GM19452 (cell line): ENCODE measurements around the gene YWHAQ.

Experiments
- ATAC-seq: cut with Tn5 transposase; IDR thresholded peaks from one replicate; pipeline ENCODE4 v1.9.1; 2021; ENCODE audit not compliant: unreplicated experiment

The YWHAQ gene

DNA sequence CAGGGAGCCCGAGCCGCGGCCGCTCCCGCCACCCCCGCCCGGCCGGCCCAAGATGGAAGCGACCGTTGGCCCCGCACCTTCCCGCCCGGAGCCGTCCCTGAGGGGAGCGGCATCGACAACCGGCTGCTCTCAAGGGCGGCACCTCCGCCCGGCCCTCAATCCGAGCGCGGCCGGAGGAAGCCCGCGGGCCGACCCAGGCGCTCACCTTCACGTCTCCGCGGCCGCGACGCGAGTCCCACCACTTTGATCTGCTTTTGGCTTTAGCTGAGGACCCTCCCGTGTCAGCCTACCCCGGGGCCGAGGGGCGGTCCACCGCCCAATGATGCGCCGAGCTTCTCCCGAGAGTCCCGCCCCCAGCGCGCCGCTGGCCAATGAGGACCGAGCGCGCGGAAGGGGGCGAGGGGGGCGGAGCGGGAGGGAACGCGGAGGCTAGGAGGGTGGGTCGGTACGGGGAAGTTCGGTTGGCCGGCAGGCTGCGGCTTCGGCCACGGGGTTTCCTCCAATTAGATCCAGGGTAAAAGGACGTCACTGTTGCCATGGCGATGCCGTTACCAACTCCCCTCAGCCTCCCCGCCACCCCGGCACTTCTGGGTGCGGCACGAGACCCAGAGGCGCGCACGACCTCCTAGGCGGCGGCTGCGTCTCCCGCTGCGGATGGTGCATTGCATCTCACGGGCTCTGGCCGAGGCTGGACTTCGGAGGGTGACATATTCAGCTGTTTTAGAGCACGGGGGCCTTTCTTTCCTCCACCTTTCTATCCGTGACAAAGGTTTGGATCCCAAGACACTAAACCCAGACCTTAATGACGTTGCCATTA, at the start of gene YWHAQ:
Gene YWHAQ (minus strand): TSS at position 262 of the 817 bp plus-strand sequence. CDS start 545 bp downstream, outside the sequence.
- ATAC-seq, result peak; percentile 92

DNA sequence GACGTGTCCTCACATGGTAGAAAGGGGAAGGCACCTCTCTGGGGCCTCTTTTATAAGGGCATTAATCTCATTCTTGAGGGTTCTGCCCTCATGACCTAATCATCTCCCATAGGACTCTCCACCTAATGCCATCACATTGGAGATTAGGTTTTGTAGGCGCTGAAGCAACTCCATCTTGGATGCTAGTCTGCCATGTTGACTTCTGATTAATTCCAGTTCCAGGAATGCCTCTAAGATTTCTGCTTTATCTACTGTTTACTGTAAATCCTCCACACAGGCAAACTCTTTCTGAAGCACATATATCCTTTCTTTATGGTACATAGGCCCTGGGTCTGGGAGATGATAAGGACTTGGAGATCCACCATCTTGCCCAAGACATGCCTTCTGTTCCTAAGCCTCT, 49.3 kb upstream of the YWHAQ start:
- ATAC-seq, result no peak

DNA sequence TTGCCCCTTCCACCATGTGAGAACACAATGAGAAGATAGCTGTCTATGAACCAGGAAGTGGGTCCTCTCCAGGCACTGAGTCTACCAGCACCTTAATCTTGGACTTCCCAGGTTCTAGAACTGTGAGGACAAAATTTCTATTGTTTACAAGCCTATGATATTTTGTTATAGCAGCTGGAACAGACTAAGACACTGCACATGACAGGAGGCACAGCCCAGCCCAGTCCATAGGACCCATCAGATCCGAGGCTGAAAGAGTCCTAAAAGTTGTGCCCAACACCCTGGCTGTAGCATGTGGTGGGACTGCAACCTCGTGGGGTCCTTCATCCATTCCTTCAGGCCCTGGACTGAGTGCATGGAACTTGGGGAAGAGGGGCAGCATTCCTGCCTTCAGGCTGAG, 48.4 kb upstream of the YWHAQ start:
- ATAC-seq, result no peak

DNA sequence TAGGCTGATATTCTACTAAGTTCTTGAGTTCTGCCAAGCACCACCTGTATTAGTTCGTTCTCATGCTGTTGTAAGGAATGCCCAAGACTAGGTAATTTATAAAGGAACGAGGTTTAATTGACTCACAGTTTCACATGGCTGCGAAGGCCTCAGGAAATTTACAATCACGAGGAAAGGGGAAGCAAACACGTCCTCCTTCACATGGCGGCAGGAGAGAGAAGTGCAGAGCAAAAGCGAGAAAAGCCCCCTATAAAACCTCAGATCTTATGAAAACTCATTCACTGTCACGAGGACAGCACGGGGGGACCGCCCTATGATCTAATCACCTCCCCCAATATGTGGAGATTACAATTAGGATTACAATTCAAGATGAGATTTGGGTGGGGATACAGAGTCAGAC, 47.7 kb upstream of the YWHAQ start:
- no peak for ATAC-seq

DNA sequence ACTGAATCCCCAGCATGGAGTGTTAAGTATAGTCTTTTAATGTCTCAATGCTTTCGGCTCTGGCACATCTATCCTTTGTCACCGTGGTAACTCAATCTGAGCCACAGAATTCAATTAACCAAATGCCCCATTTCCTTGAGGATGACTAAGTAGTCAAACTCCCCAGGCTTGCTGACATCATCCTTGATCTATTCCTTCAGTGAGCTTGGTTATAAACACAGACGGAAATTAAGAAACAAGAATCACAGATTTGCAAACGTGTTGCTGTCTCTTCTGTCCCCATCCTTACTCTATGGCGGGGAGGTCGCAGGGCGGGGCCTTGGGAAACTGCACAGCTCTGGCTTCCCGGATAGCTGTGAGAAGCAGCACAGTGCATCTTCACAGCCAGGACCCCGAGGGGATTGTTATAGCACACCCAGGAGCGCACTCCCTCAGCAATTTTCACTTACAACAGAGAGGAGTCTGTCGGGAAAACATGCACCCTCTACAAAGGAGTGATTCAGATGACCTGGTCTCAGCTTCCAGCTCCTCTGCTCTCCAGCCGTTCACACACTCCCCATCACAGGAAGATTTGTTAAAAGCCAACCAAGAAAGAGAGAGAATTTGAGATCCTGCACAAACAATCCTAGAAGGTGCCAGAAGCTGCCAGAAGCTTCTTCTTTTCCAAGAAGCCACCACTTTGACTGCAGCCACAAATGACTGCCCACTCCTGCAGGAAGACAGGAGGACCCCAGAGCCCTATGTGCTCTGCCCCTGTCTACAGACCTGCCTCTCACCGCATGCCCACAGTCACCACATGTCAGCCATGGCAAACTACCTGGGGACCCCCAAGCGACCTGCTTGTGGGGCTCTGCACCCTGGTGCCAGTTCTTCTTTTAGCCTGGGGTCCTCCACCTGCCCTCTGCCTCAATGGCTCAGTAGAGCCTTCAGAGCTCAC, 44.9 kb upstream of the YWHAQ start:
- no peak for ATAC-seq

DNA sequence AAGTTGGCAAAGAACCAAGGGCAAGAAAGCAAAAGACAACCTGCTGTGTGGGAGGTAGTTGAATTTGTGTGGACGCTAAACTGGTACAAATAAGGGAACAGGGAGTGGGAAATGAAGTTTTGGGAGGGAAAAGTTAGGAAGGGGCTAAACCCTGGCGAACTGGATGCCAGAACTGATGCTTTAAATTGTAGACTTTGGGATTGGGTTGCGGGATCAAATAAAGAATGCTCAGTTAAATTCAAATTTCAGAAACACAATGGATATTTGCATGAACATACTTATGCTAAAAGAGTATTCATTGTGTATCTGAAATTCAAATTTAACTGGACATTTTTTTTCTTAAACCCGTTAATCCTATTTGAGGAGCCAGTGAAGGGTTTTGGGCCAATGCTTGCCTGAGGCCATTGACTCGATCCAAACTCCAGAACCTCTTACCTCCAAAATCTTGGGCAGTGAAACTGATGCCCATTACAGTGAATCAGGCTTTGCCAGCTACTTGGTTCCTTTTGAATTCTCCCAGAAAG, 44.2 kb upstream of the YWHAQ start:
- ATAC-seq, result no peak

DNA sequence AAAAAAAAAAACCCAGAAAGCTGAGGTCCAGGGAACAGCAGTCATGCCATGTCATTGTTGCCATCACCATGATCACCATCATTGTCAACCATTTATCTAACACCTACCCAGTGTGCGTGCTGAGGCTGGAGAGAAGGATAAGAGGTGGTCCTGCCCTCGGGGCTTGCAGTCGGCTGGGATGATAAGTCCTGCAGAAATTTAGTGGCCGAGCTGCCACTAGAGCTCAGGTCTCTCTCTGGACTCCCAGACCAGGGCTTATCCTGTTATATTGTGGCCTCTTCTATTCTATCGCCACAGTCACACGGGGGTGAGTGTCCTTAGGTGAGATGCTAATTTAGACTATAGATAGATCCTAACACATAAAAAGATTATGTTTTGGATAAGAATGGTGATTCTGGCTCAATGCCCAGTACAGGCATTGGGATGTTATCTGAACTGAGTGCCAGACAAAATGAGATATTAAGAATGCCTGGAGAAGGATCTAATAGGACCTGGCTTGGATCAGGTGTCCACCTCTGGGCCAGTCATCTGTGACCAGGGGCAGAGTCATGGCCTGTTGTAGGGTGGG, 43.2 kb upstream of the YWHAQ start:
- no peak for ATAC-seq

DNA sequence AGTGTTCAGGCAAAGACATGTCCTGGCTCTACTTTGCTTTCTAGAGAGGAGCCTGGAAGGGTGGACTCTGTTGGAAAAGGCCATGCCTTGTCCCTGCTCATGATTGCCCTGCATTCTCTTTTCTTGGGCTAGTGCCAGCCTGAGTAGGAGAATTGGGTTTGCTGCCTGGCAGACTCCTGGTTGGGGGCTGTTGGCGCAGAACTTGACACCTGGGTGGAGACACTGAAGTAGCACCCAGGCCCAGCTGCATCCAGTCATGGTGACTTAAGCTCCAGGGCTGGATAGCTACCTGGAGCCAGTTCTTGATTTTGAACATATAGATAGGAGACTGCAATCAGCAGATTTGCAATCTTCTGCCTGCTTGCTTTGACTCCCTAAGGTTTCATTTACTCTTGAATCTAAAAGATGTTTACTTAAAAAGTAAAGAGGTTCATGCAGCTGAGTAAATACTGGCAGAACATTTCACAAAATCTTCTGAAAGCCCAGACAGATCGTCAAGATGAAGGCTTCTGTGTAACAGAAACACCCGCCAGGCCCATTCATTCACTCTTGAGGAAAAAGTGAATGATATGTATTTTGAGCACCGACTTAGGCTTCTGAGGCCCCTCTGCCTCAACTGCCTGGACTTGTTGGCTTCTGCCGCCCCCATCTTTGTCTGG, 38.0 kb upstream of the YWHAQ start:
- ATAC-seq, result no peak

DNA sequence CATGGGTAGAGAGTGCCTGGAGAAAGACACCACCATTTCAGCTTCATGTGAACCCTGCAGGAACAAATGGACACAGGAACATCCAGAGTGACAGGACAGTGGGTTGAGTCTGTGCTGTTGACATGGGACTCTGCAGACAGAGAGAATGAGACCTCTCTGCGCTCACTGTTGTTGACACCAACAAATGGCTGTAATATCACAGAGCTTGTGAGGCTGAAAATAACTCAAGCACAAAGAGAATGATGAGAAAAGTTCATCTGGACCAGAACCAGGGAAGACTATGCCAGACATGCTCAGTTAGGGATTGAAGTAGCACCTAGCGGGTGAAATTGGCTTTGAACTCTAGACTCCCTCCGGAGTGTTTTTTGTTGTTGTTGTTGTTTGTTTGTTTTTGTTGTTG, 37.0 kb upstream of the YWHAQ start:
- no peak for ATAC-seq

DNA sequence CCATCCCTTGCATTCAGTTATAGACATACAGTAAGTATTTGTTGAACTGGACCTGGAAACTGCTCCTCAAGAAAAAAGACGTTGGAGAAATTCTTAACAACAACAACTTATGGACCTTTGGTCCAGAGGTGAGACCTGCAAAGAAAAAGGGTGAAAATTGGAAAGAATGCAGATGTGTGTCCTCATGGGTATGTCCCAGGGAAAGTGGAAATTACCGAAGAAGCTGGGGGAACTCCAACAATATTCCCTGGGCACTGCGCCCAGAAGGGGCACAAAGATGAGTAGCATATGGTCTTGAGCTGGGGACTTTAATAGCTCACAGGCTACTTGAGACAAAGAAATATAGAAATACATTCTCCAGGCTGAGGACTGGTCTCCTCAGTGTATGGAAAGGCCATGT, 35.5 kb upstream of the YWHAQ start:
- ATAC-seq, result no peak

DNA sequence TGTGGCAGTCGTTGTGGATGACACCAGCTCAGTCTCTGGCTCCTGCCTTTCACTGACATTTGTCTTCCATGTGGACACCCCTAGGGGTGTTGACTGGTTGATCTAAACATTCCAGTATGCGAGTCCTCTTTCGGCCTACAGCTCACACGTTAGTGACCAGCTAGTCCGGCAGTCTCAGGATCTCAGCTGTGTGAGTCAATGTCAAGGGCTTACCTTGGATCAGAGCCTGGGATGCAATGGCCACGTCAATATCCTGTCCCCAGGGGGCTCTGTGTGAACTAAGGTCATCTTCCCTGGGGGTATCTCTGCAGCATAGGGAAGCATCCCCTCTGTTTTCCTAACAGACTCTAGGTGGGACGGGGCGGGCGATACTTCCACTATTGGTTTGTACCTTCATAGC, 35.1 kb upstream of the YWHAQ start:
- no peak for ATAC-seq

DNA sequence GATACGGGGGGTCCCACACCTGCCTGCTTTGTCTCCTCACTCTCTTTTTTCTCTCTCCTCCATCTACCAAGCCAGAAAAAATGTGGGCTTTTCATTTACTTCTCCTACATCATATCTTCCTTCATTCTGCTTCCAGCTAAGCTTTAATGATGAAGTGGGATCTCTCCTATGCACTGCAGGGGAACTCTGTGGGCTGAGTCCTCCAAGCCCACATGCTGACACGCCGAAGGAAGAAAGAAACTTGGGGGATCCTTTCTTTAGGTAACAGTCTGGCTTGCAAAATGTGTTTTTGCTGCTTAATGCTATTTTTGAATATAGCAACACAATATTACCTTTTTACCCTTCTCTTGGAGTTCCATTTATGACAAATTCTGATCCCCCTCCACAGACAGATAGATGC, 33.6 kb upstream of the YWHAQ start:
- ATAC-seq, result no peak

DNA sequence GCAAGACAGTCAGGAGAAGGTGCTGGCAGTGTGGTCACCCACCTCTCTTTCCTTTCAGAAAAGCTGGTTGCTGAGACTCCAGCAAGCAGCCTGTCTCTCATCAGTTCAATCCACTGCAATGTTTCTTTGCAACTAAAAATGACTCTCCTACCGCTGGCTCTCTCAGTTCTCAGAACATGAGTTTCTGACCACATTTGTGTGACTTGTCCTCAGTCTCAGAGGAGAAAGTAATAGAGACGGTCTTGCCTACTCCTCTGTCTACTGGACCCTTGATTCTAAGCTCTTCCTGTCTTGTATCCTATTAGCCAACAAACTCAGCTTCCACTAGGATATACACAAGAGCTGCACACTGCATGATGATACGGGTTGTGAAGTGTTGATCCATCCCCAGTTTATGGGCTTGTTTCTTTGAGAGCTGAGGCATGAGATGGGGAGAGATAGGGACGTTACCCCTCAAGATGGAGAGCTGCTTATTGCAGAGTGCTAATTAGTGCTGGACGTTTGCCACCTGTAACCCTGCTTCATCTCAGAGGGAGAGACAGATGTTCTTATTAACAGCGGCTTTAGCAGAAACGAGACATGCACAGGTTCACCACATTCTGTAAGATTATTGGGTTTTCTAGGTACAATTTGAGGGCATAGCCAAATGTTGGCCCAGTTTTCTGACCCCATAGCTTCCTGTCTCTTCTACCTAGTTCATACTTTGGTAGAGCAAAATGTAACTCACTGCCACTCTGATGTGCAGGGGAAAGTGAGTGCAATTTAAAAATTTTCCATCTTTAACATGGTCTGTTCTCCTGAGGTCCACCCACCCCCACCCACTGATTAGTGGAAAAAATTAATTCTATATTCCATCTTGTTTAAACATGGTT, 32.4 kb upstream of the YWHAQ start:
- peak; percentile 84 for ATAC-seq

DNA sequence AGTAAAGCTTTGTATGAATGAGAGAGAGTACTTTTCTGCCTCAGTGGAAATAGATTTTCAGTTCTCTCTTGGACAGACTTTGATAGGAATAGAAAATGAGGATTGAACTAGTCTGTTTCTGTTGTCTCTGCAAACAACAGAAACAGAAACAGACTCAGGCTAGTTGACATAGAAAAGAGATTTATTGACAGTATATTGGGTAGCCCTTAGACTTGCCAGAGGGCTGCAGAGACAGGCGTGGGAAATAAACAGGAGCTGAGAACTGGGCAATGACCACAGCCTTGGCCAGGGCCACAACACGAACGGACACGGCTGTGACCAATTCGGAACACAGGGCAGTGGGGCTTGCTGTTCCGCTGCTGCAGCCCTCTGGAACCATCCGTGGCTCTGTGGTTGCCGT, 30.5 kb upstream of the YWHAQ start:
- ATAC-seq, result no peak

DNA sequence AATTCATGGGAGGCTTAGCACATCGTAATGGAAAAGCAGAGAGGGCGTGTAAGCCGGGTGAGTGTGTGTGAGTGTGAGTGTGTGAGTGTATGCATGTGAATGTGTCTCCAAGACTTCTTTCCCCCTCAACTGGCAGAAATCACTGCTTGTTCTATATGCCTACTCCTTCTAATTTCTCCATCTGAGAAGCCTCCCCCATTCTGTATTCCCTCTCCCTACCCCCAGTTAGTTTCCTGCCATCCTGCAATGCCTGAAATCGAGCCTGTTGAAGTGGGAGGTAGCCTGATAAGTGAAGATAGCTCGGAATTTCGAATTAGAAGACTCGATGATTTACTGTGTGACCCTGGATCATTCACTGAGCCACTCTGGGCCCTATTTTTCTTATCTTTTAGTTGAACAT, 30.0 kb upstream of the YWHAQ start:
- ATAC-seq, result no peak

DNA sequence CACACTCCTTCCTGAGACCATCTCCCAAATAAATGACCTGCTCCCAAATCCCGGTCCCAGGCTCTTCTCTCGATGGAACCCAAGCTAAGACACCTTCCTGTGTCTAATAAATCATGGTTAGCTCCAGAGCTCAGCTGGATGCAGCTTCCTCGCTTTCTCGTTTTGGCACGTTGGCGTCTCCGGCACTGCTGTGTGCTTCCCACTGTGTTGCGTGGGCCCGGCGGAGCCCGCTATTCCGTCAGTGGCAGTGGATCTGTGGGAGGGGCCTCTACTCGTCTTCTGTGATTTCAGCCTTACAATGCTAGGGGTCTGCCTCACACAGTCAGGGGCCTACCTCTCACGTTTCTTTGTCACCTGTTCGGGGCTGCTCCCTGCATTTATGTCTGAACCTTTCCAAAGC, 29.4 kb upstream of the YWHAQ start:
- ATAC-seq, result no peak

DNA sequence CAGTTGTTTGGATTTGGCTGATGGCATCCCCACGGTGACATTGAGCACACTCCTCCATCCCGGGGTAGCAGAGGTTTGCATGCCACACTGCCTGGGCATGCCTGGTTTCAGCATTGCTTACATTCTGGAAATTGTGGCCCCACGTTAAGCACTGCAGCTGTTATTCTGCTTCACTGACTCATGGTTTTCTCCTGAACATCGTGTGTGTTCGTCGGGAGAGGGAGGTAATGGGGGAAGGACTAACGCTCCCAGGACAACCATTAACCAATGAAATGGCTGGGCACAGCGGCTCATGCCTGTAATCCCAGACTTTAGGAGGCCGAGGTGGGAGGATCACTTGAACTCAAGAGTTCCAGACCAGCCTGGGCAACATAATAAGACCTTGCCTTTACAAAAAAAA, 28.2 kb upstream of the YWHAQ start:
- ATAC-seq, result no peak

DNA sequence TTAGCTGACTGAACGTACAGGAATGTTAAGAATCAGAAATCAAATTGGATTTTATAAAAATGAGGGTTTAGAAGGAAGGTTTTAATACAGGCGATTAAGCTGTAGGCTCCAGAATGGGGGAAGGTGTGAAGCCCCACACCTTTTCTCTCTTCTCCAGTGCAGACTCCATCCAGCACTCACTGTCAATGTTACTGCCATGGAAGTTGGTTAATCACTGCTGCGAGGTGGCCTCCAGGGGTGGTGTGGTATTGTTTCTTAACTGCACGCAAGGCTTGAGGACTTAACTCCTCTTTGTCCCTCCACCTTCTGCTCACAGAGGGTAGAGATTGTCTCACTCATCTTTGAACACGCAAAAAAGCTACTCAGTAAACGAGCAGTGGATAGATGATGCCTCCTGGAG, 26.9 kb upstream of the YWHAQ start:
- ATAC-seq, result no peak

DNA sequence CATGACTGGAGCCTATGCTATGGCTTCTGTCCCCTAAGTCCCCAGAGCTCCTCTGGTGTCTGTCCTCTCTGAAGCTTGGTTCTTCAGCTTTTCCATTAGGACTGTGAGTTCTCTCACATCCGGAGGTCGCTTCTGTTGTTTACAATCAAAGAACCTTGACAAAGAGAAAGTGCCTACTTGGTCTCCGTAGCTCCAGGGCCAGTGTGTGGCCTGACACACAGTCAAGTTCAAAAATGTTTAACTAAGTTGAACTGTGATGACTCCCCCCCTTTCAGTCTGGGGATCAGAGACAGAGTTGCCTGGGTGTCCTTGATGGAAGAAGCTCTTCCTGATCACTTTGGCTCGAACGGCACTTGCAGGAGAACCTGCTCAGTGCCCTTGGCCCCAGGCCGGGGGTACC, 26.3 kb upstream of the YWHAQ start:
- ATAC-seq, result no peak

DNA sequence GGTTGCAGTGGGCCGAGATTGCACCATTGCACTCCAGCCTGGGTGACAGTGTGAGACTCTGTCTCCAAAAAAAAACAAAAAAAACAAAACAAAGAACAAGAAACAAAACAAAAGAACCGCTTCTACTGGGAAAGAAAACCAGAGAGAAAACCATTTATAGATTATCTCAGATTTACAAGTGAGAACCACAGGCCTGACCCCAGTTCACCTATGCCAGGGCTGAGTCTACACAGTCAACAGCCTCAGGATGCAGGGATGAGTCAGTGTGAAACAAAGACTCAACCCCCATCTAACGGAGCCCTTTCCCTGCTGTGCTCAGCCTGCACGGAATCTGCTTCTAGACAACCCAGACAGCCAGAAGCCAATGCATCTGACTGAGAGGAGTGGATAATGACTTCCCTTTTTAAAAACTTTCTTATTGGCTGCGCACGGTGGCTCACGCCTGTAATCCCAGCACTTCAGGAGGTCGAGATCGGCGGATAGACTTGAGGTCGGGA, 25.5 kb upstream of the YWHAQ start:
- ATAC-seq, result peak; percentile 93
